B cell (primary cell): ENCODE data around the gene GANAB.

Source experiments
- EZH2 ChIP-seq: IDR thresholded peaks from 2 replicates; pipeline ENCODE4 v1.6.1; 2012; ENCODE audit warnings: borderline replicate concordance, low read depth, mild to moderate bottlenecking, moderate library complexity, low read length; ENCODE audit not compliant: insufficient read depth, poor library complexity, severe bottlenecking
- TF ChIP-seq, protein P1 (sequence below): fragments of 200-600 bp; IDR thresholded peaks from one replicate; pipeline ENCODE4 v1.8.0; 2022; ENCODE audit warnings: antibody characterized with exemption, mild to moderate bottlenecking

DNA sequence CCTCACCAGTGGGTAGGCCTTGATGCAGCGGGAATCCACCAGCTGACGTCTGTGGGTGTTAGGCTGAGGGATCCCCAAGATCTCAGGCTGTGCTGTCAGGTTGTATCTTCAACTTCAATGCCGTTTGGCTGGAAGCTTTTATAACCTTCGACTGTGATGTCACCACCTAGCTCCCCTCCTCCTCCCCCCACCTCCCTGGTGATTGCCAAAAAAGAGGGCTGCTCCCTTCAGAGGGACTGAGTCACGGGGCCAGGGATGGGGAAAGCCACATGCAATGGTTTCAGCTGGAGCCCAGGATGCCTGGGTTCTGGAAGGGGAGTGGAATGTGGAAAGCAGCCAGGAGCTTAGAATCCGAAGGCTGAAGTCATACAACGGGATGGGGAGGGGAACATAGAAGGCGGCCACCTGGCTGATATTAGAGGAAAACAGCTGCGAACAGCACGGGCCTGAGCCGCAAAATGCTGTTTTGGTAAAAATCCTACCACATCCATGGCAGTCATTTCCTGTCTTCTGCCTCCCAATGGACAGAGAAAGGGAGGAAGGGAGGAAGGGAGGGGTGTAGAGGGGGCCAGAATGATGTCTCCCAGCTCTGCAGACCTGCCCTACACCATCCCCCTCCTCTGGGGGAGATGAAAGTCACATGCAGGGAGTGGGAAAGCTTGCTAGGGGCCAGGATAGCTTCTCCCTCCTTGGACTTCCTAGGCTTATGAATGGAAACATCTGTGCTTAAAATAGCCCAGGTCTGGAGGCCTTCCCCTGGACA, 43.2 kb upstream of the GANAB start, which contains the start of gene LRRN4CL:
- TF ChIP-seq, protein P1, sequence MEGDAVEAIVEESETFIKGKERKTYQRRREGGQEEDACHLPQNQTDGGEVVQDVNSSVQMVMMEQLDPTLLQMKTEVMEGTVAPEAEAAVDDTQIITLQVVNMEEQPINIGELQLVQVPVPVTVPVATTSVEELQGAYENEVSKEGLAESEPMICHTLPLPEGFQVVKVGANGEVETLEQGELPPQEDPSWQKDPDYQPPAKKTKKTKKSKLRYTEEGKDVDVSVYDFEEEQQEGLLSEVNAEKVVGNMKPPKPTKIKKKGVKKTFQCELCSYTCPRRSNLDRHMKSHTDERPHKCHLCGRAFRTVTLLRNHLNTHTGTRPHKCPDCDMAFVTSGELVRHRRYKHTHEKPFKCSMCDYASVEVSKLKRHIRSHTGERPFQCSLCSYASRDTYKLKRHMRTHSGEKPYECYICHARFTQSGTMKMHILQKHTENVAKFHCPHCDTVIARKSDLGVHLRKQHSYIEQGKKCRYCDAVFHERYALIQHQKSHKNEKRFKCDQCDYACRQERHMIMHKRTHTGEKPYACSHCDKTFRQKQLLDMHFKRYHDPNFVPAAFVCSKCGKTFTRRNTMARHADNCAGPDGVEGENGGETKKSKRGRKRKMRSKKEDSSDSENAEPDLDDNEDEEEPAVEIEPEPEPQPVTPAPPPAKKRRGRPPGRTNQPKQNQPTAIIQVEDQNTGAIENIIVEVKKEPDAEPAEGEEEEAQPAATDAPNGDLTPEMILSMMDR, result no peak
- TF ChIP-seq EZH2, result no peak
